Activated T-cell treated with anti-CD3 and anti-CD28 coated beads, Interleukin-2, amount 50 U/mL, for 72 hours (primary cell): ENCODE results near the gene ZSCAN21. TPM values are rescaled to one million over a fixed set of nuclear protein-coding genes. Genes with fewer than 3 reads are reported as not detected.

Experiments used
- ATAC-seq, 2 donors: fragments of 150-1000 bp; cut with Tn5 transposase; replicated peaks in 1 of 2; 2 replicates each; pipeline ENCODE4 v1.10.0; 2021; ENCODE audit warnings: moderate library complexity in 2 of 2, mild to moderate bottlenecking in 1 of 2
- DNase-seq, 2 donors: peaks; one replicate each; pipeline ENCODE4 v3.0.0; 2021 to 2022; ENCODE audit warnings: mixed read lengths in 1 of 2
- H3K27ac Mint-ChIP-seq: one replicate; pipeline ENCODE4 v1.8.0; 2022; ENCODE audit warnings: mild to moderate bottlenecking, moderate library complexity, mixed read lengths
- H3K27me3 Mint-ChIP-seq: one replicate; pipeline ENCODE4 v1.8.0; 2022; ENCODE audit warnings: low read depth, mixed read lengths
- H3K36me3 Mint-ChIP-seq, 2 donors: one replicate each; pipeline ENCODE4 v1.8.0; 2022; ENCODE audit warnings: mixed read lengths in 2 of 2, mild to moderate bottlenecking in 1 of 2; ENCODE audit not compliant: insufficient read depth in 2 of 2
- H3K4me1 Mint-ChIP-seq: one replicate; pipeline ENCODE4 v1.8.0; 2022; ENCODE audit warnings: low read depth, mixed read lengths
- H3K4me3 Mint-ChIP-seq, 2 donors: one replicate each; pipeline ENCODE4 v1.8.0; 2022; ENCODE audit warnings: mild to moderate bottlenecking in 2 of 2, mixed read lengths in 2 of 2, moderate library complexity in 2 of 2
- H3K9me3 Mint-ChIP-seq, 2 donors: one replicate each; pipeline ENCODE4 v1.8.0; 2022; ENCODE audit warnings: mixed read lengths in 2 of 2
- total RNA-seq, 2 donors: library from RNA; stranded (reverse); gene quantifications; one replicate each; pipeline ENCODE4 v1.2.3, GENCODE V29; 2022

ZSCAN21 gene
- total RNA-seq, 2 donors from 2014 or later, result 8.4 to 12.4 TPM

DNA sequence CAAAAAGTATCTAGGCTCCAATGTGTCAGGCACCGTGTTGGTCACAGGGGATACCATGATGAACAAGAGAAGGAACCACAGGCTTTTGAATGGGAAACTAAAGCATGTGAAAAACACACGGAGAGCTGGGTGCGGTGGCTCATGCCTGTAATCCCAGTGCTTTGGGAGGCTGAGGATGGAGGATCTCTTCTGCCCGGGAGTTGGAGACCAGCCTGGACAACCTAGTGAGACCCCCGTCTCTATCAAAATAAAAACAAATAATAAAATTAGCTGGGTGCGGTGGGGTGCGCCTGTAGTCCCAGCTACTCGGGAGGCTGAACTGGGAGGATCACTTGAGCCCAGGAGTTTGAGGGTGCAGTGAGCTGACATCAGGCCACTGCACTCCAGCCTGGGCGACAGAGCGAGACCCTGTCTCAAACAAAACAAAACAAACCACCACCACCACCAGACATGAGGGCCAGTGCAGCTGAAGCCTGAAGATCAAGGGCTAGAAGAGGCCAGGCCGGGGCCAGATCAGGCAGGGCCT, 38.6 kb downstream of the ZSCAN21 start:
- ATAC-seq (peak in 1 of 2 donors; percentile 7), DNase-seq (no peak)
- Mint-ChIP-seq H3K27ac (peak overlapping the region; percentile 94), H3K27me3 (no peaks in the 10 kb centered on the region), H3K9me3 (no peaks in the 10 kb centered on the region), H3K4me3 (peak overlapping the region; percentile 82 to 91), H3K36me3 (peaks cover 1 to 7% of the 10 kb centered on the region in 2 donors), H3K4me1 (peaks cover 45% of the 10 kb centered on the region)

DNA sequence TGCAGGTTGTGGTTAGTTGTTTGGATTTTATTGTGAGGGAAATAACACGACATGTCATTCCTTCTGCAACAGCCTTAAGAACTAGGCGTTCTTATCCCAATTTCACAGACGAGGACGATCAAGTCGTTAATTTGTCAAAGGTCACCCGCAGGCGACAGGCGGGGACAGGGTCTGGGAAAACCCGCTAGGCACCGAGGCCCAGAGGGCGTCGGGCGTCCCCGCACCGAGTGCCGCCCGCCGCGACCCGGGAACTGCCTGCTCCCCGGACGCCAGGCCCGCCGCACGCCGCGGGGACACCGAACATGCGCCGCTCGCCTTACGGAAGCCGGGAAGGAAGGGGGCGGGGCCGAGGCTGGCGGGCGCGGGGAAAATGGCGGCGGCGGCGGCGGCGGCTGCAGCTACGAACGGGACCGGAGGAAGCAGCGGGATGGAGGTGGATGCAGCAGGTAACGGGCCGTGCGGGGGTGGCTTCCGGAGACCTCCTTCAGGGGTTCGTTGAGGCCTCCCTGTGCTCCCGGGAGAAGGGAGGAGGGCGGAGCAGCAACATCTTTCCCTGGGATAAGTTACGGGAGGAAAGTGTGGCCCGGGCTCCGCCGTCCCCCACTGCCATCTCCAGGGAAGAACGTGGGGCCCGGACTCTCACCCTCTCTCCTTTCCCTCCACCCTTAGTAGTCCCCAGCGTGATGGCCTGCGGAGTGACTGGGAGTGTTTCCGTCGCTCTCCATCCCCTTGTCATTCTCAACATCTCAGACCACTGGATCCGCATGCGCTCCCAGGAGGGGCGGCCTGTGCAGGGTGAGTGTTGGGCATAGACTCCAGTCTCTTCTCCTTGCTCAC, 39.3 kb downstream of the ZSCAN21 start, which contains the start of gene COPS6:
COPS6 (plus strand) TSS at position 349 of the 837 bp plus-strand sequence; CDS start at position 371, 22 bp downstream.
- peak; percentile 58 to 81 for ATAC-seq
- no peaks in the 10 kb centered on the region for H3K27me3 Mint-ChIP-seq
- peaks cover 3 to 10% of the 10 kb centered on the region in 2 donors for H3K36me3 Mint-ChIP-seq
- peak; percentile 92 to 93 for DNase-seq
- H3K9me3 Mint-ChIP-seq, result no peaks in the 10 kb centered on the region
- H3K4me1 Mint-ChIP-seq, result peaks cover 44% of the 10 kb centered on the region
- H3K4me3 Mint-ChIP-seq, result peak within 1 kb of the TSS; percentile 82 to 91
- peak within 1 kb of the TSS; percentile 94 for H3K27ac Mint-ChIP-seq

DNA sequence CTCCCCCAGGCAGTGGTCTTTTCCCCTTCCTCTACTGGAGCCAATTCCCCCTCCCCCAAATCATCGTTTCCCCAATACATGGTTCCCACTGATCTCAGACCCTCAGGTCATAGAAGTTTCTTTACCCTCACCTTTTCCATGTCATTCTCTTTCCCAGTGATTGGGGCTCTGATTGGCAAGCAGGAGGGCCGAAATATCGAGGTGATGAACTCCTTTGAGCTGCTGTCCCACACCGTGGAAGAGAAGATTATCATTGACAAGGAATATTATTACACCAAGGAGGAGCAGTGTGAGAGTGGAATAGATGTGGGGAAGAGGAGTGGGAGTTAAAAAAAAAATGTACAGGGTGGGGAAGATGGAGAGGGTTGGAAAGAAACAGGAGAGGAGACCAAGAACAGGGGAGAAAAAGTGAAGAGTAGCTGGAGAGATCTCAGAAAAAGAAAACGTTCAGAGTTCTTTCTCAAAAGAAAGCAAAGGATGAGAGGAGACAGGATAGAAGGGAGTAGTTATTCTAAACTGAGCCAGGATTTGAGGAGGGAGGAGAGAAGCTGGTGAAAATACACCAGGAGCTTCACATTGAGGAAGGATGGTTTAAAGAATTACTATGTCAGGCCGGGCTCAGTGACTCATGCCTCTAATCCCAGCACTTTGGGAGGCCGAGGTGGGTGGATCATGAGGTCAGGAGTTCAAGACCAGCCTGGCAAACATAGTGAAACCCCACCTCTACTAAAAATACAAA, 40.1 kb downstream of the ZSCAN21 start:
- no peaks in the 10 kb centered on the region for H3K27me3 Mint-ChIP-seq

DNA sequence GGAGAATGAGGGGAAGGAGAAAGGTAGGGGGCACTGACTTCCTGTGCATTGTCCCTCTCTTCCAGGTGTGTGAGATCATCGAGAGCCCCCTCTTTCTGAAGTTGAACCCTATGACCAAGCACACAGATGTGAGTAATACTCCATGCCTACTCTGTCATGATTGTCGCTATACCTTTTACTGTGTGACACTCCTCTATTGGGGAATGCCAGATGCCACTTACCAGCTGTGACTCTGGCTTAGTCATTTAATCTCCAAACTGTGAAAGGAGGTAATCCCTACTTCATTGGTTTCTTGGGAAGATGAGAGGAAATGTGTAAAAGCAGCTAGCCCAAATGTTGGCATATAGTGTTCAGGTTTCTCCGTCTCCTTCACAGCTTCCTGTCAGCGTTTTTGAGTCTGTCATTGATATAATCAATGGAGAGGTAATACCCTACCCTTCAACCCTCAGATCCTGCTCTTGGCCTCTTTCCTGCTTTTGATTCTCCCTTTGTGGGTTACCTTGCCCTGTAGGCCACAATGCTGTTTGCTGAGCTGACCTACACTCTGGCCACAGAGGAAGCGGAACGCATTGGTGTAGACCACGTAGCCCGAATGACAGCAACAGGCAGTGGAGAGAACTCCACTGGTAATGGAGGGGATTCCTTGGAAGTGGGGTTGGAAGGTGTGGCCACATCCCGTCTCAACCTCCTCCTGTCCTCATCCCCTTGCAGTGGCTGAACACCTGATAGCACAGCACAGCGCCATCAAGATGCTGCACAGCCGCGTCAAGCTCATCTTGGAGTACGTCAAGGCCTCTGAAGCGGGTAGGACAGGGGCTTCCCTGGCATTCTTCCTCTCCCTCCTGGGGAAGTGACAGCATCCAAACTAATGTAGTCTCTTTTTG, 41.2 kb downstream of the ZSCAN21 start:
- no peaks in the 10 kb centered on the region for H3K27me3 Mint-ChIP-seq
- peak overlapping the region; percentile 60 to 91 for H3K4me3 Mint-ChIP-seq
- peak overlapping the region; percentile 87 for H3K27ac Mint-ChIP-seq
- H3K36me3 Mint-ChIP-seq, result peaks cover 3 to 21% of the 10 kb centered on the region in 2 donors
- DNase-seq (peak in 1 of 2 donors; percentile 23), ATAC-seq (peak; percentile 22 to 39)
- H3K9me3 Mint-ChIP-seq, result no peaks in the 10 kb centered on the region
- peaks cover 56% of the 10 kb centered on the region for H3K4me1 Mint-ChIP-seq

More for the DNA sequence above, 40.1 kb downstream of the ZSCAN21 start:
- Mint-ChIP-seq H3K4me1 (peaks cover 44% of the 10 kb centered on the region), H3K4me3 (peak overlapping the region; percentile 82 to 91), H3K27ac (peak overlapping the region; percentile 87), H3K36me3 (peaks cover 3 to 13% of the 10 kb centered on the region in 2 donors), H3K9me3 (no peaks in the 10 kb centered on the region)
- DNase-seq, result no peak
- no peak for ATAC-seq

DNA sequence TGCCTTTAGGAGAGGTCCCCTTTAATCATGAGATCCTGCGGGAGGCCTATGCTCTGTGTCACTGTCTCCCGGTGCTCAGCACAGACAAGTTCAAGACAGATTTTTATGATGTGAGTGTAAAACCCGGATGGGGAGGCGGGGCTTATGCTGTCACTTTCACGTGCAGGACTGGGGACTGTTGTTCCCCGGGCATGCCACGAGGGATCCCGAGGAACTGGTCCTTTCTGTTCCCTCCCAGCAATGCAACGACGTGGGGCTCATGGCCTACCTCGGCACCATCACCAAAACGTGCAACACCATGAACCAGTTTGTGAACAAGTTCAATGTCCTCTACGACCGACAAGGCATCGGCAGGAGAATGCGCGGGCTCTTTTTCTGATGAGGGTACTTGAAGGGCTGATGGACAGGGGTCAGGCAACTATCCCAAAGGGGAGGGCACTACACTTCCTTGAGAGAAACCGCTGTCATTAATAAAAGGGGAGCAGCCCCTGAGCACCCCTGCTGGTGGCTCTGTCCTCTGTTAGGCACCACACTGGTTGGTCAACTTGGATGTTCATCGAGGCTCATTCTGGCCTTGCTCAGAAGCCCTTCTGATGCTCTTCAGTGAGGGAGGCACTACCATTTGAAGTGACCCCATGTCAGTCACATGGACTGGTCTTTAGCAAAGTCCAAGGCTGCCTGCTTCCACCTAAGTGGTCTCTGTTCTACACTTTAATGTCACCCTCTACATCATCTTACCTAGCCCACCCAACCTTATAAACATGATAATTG, 42.0 kb downstream of the ZSCAN21 start:
- Mint-ChIP-seq H3K4me1 (peaks cover 61% of the 10 kb centered on the region), H3K9me3 (no peaks in the 10 kb centered on the region)

DNA sequence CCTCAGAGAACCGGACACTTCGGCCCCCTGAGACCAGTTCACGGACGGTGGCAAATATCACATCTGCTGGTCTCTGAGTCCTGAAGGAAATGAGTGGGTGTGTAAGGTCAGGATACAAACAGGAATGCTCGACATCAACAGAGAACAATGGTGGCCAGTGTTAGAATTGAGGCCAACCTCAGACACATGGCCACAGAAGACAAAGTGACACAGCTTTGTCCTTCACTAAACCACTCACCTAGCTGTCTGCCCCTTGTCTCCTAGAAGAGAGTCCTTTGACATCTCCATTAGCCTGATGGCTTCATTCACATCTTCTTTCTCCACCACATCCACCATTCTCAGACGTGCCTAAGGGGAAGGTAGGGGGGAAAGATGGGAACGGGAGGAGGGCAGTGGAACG, 43.5 kb downstream of the ZSCAN21 start:
- peaks cover 67% of the 10 kb centered on the region for H3K4me1 Mint-ChIP-seq
- no peaks in the 10 kb centered on the region for H3K9me3 Mint-ChIP-seq
- peaks cover 15 to 38% of the 10 kb centered on the region in 2 donors for H3K36me3 Mint-ChIP-seq
- H3K4me3 Mint-ChIP-seq, result no peak overlapping the region
- DNase-seq (no peak), ATAC-seq (no peak)
- H3K27me3 Mint-ChIP-seq, result no peaks in the 10 kb centered on the region
- H3K27ac Mint-ChIP-seq, result no peak overlapping the region

More for the DNA sequence above, 42.0 kb downstream of the ZSCAN21 start:
- Mint-ChIP-seq H3K4me3 (no peak overlapping the region), H3K36me3 (peaks cover 6 to 25% of the 10 kb centered on the region in 2 donors), H3K27me3 (no peaks in the 10 kb centered on the region), H3K27ac (no peak overlapping the region)
- peak in 1 of 2 donors; percentile 23 for DNase-seq
- ATAC-seq, result peak in 1 of 2 donors; percentile 5

DNA sequence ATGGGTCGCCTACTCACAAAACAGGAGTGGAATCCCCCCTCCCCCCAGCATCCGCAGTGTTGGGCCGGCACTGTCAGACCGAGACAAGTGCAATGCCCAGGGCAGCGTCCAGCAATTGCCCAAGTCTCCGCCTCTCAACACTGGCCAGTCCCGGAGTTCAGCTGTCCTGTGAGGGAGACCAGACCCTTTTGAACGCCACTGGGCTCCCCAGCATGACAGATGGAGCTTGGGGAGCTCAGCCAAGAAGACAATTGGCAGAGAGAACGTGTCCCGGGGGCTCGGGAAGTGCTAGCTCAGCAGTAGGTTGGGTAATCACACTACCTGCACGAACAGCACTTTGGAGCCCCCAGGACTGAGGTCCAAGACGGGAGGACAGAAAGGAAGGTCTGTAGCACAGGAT, 43.9 kb downstream of the ZSCAN21 start:
- Mint-ChIP-seq H3K27me3 (no peaks in the 10 kb centered on the region), H3K27ac (no peak overlapping the region), H3K4me1 (peaks cover 69% of the 10 kb centered on the region), H3K4me3 (no peak overlapping the region), H3K36me3 (peaks cover 18 to 43% of the 10 kb centered on the region in 2 donors), H3K9me3 (no peaks in the 10 kb centered on the region)
- ATAC-seq (no peak), DNase-seq (no peak)

DNA sequence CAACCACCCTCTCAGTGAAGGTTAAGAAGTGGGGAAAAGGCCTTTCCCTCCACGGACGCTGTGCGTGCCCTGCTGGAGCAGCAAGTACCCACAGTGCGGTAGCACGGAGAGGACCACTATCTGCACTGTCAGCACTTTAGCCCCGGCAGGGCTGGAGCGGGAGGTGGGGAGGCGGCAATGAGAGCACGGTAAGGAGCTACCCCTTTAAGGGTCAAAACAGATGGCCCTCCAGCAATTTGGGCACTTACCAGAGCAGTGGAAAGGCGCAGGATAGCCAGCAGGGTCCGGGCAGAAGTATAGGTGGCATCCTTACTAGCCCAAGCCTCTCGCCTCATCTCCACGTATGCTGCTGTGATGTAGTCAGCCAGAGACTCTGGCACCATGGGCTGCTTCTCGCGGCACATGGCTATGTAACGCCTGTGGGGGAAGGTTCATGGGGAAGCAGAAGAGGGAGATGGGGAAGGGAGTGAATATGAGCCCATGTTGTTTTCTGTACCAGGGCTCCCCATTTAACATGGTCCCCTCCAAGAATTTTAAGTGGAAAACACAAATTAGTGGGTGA, 44.4 kb downstream of the ZSCAN21 start:
- no peak overlapping the region for H3K4me3 Mint-ChIP-seq
- ATAC-seq (peak in 1 of 2 donors; percentile 1), DNase-seq (no peak)
- no peak overlapping the region for H3K27ac Mint-ChIP-seq
- peaks cover 24 to 48% of the 10 kb centered on the region in 2 donors for H3K36me3 Mint-ChIP-seq
- H3K9me3 Mint-ChIP-seq, result no peaks in the 10 kb centered on the region
- peaks cover 74% of the 10 kb centered on the region for H3K4me1 Mint-ChIP-seq
- no peaks in the 10 kb centered on the region for H3K27me3 Mint-ChIP-seq

DNA sequence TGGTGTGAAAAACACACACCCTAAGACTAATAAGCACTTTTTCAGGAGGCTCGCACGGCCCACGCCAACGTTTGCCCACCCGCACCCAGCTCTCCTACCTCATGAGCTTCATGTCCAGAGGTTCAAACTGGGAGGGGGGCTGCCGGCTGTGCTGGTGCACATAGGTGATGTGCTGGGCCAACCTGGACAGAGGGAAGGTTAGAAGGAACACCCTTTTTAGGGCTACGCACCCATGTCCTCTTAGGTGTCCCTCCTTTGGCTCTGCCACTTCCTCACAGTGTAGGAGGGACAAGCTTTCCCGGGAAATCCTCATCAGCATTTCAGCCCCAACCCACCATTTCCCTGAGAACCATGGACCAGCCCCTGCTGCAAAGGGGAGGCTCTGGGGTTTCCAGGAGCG, 45.7 kb downstream of the ZSCAN21 start:
- DNase-seq, result no peak
- Mint-ChIP-seq H3K27ac (no peak overlapping the region), H3K9me3 (no peaks in the 10 kb centered on the region), H3K4me1 (peaks cover 76% of the 10 kb centered on the region), H3K4me3 (no peak overlapping the region), H3K36me3 (peaks cover 33 to 60% of the 10 kb centered on the region in 2 donors), H3K27me3 (no peaks in the 10 kb centered on the region)
- no peak for ATAC-seq

DNA sequence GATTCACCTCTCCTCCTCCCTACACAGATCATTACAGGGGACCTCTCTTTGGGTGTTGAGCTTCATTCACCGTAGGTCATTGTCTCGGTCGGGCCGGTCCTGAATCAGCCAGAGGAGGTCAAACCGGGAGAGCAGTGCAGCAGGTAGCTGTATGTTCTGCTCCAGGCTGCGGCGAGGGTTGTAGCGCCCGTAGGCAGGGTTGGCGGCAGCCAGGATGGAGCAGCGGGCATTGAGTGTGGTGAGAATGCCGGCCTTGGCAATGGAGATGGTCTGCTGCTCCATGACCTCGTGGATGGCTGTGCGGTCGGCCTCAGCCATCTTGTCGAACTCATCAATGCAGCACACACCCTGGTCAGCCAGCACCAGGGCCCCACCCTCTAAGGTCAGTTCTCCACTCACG, 46.1 kb downstream of the ZSCAN21 start:
- Mint-ChIP-seq H3K27ac (peak overlapping the region; percentile 22), H3K27me3 (no peaks in the 10 kb centered on the region), H3K4me3 (no peak overlapping the region), H3K36me3 (peaks cover 33 to 60% of the 10 kb centered on the region in 2 donors), H3K4me1 (peaks cover 71% of the 10 kb centered on the region), H3K9me3 (no peaks in the 10 kb centered on the region)
- ATAC-seq (no peak), DNase-seq (no peak)

DNA sequence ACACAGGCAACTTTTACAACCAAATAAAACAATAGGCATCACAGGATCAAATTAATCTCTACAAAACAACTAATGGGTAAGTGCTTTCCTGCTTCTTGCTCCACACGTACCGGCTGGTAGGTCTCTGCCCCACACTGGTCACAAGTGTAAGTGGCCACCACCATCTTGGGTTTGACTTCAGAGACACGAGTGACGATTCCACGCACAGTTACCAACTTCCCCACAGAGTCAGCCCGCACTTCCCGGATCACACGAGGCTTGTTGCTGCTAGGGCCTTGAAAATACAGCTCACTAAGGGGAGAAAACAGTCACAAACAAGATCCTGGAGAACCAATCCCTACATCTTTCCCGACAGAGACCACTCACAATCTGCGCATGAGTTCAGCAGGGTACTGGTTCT, 49.3 kb downstream of the ZSCAN21 start:
- H3K36me3 Mint-ChIP-seq, result peaks cover 32 to 54% of the 10 kb centered on the region in 2 donors
- peak overlapping the region; percentile 94 to 99 for H3K4me3 Mint-ChIP-seq
- peaks cover 61% of the 10 kb centered on the region for H3K4me1 Mint-ChIP-seq
- H3K27ac Mint-ChIP-seq, result peak overlapping the region; percentile 96
- DNase-seq, result no peak
- no peaks in the 10 kb centered on the region for H3K9me3 Mint-ChIP-seq
- no peak for ATAC-seq
- H3K27me3 Mint-ChIP-seq, result no peaks in the 10 kb centered on the region
